Smooth muscle cell (in vitro differentiated cells): Measurements from ENCODE around the gene TNNT2. TPM values are rescaled to one million over a fixed set of nuclear protein-coding genes. Genes with fewer than 3 reads are reported as not detected.

Experiments
- DNase-seq: peaks from one replicate; lab custom pipeline; 2025; ENCODE audit not compliant: unreplicated experiment; lab: John Stamatoyannopoulos, UW
- H2AFZ ChIP-seq: fragments of 200-600 bp; sonication (generic); 2 replicates; pipeline ENCODE4 v1.6.0; 2016; ENCODE audit warnings: antibody characterized with exemption, low read depth, mild to moderate bottlenecking
- H3F3A ChIP-seq: fragments of 200-600 bp; sonication (generic); 2 replicates; pipeline ENCODE4 v1.6.0; 2017; ENCODE audit warnings: antibody characterized with exemption, low read depth
- H3K27ac ChIP-seq: fragments of 200-600 bp; sonication (generic); 2 replicates; pipeline ENCODE4 v1.5.1; 2016; ENCODE audit warnings: low read depth, mild to moderate bottlenecking
- H3K27me3 ChIP-seq: fragments of 200-600 bp; sonication (generic); 2 replicates; pipeline ENCODE4 v1.6.1; 2016; ENCODE audit warnings: low read depth, mild to moderate bottlenecking
- H3K36me3 ChIP-seq: fragments of 200-600 bp; sonication (generic); 2 replicates; pipeline ENCODE4 v1.5.1; 2016; ENCODE audit warnings: low read depth
- H3K4me1 ChIP-seq: fragments of 200-600 bp; sonication (generic); 2 replicates; pipeline ENCODE4 v1.5.1; 2016; ENCODE audit warnings: low read depth
- H3K4me2 ChIP-seq: fragments of 200-600 bp; sonication (generic); 2 replicates; pipeline ENCODE4 v1.6.0; 2016; ENCODE audit warnings: mild to moderate bottlenecking
- H3K4me3 ChIP-seq: fragments of 200-600 bp; sonication (generic); 2 replicates; pipeline ENCODE4 v1.5.1; 2016; ENCODE audit warnings: mild to moderate bottlenecking
- H3K79me2 ChIP-seq: fragments of 200-600 bp; sonication (generic); 2 replicates; pipeline ENCODE4 v1.6.0; 2016; ENCODE audit warnings: low read depth, mild to moderate bottlenecking
- H3K9ac ChIP-seq: fragments of 200-600 bp; sonication (generic); 2 replicates; pipeline ENCODE4 v1.6.0; 2016; ENCODE audit warnings: low read depth
- H3K9me3 ChIP-seq: fragments of 200-600 bp; sonication (generic); replicated peaks from 2 replicates; pipeline ENCODE4 v1.5.1; 2016; ENCODE audit warnings: low read depth
- H4K20me1 ChIP-seq: fragments of 200-600 bp; sonication (generic); 2 replicates; pipeline ENCODE4 v1.6.0; 2016; ENCODE audit warnings: low read depth
- WGBS: methylation state at CpG from one replicate; pipeline ENCODE4 v1.1.7; 2016; ENCODE audit warnings: low lambda C conversion rate; 5-methylcytosine and 5-hydroxymethylcytosine counted together
- polyA plus RNA-seq: library from polyadenylated mRNA; unstranded; fragments of >200 nt; fragmentation: Nextera tagmentation; extraction: Ambion mirVana; gene quantifications from 2 replicates; pipeline ENCODE4 v1.2.1, GENCODE V29; 2016
- total RNA-seq: library from RNA; depleted of rRNA; stranded (reverse); fragments of >200 nt; gene quantifications from 2 replicates; pipeline ENCODE4 v1.2.3, GENCODE V29; 2014
- TF ChIP-seq, protein P1 (sequence below): fragments of 200-600 bp; sonication (generic); IDR thresholded peaks from 2 replicates; pipeline ENCODE4 v1.5.1; 2017; ENCODE audit warnings: borderline replicate concordance, mild to moderate bottlenecking, antibody characterized with exemption; ENCODE audit not compliant: insufficient read depth, poor library complexity, severe bottlenecking

Gene TNNT2
- total and polyA plus RNA-seq, 2 experiments from 2014 or later: 4.4 to 6.5 TPM

DNA sequence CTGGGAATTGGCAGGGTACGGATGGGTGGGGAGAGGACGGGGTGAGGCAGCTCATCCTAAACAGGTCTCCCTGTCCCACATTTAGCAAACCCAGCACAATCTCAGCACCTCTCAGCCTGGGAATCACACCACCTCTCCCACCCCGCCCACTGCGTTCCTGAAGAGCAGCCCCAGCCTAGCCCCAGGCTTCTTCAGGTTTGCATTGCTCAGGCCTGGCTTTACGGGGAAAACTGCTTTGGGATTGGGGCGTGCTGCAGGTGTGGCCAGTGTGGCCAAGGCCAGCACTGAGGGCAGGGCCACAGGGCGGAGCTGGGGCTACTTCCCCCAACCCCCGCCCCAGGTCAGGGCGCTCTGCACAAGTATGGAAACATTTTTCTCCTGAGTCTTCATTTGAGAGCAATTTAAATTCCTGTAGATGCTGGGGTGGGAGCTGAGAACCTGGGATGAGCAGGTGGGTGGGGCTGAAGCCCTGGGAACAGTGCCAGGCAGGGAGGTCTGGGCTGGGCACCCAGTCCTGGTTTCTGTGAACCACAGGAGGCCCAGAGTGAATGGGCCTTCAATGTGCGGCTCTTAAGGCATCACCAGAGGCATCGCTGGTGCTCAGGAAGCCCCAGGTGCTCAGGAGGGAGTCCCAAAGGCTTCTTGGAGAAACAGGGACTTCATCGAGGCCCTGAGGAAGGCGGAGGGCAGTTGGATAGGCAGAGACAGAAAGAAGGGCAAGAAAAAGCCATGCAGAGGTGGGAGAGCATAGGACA, 24.1 kb downstream of the TNNT2 start:
- Histone ChIP-seq H3K36me3 (no peaks in the 10 kb centered on the region), H3K9ac (no peak overlapping the region), H3K27me3 (no peaks in the 10 kb centered on the region), H3K9me3 (no peaks in the 10 kb centered on the region), H3K4me1 (no peaks in the 10 kb centered on the region), H4K20me1 (no peaks in the 10 kb centered on the region), H3K4me3 (no peak overlapping the region), H3F3A (no peaks in the 10 kb centered on the region), H3K79me2 (no peaks in the 10 kb centered on the region), H2AFZ (no peak overlapping the region), H3K27ac (no peak overlapping the region), H3K4me2 (no peak overlapping the region)
- no peak for DNase-seq
- TF ChIP-seq, protein P1, sequence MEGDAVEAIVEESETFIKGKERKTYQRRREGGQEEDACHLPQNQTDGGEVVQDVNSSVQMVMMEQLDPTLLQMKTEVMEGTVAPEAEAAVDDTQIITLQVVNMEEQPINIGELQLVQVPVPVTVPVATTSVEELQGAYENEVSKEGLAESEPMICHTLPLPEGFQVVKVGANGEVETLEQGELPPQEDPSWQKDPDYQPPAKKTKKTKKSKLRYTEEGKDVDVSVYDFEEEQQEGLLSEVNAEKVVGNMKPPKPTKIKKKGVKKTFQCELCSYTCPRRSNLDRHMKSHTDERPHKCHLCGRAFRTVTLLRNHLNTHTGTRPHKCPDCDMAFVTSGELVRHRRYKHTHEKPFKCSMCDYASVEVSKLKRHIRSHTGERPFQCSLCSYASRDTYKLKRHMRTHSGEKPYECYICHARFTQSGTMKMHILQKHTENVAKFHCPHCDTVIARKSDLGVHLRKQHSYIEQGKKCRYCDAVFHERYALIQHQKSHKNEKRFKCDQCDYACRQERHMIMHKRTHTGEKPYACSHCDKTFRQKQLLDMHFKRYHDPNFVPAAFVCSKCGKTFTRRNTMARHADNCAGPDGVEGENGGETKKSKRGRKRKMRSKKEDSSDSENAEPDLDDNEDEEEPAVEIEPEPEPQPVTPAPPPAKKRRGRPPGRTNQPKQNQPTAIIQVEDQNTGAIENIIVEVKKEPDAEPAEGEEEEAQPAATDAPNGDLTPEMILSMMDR: no peak
- WGBS: 83% methylated on average over 13 of the region's 13 CpGs

DNA sequence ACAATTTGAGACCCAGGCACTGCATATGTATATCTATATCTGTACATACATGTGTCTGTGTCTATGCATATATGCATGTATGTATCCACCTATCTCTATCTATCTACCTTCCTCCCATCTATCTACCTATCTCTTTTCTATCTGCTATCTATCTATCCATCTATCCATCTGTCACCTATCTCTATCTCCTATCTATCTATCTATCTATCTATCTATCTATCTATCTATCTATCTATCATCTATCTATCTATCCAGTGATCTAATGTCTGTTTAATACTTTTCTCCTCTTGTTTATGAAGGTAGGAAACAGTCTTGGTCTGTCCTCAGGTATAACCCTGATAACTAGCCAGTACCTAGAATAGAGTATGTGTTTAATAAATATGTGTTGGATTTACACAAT, 25.9 kb downstream of the TNNT2 start:
- no peaks in the 10 kb centered on the region for H3F3A ChIP-seq
- H3K79me2 ChIP-seq: no peaks in the 10 kb centered on the region
- no peak for DNase-seq
- peaks cover 4% of the 10 kb centered on the region for H3K4me1 ChIP-seq
- no peak overlapping the region for H3K4me3 ChIP-seq
- H4K20me1 ChIP-seq: no peaks in the 10 kb centered on the region
- TF ChIP-seq, protein P1: no peak
- H3K27me3 ChIP-seq: no peaks in the 10 kb centered on the region
- no peaks in the 10 kb centered on the region for H3K9me3 ChIP-seq
- H3K9ac ChIP-seq: no peak overlapping the region
- no peak overlapping the region for H3K4me2 ChIP-seq
- H3K36me3 ChIP-seq: no peaks in the 10 kb centered on the region
- no peak overlapping the region for H2AFZ ChIP-seq
- H3K27ac ChIP-seq: no peak overlapping the region

DNA sequence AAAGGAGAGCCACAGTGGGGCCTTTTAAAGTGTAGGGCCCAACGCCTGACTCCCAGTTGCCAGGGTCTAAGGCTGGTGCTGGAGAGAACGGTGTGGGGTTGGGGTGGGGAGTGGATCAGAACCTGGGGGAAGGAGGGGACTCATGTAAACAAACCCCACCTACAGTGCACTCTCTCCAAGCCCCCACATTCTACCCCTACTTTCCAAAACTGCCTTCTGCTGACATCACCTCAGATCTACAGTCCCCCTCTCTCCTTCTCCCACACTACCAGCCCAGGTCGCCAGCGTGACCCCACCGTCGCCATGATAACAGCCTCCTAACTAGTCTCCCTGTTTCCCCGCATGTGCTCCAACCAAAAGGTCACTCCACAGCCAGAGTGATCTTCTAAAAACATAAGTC, 26.6 kb downstream of the TNNT2 start:
- Histone ChIP-seq H3K27ac (no peak overlapping the region), H4K20me1 (no peaks in the 10 kb centered on the region), H3K4me1 (peaks cover 4% of the 10 kb centered on the region), H3K9me3 (no peaks in the 10 kb centered on the region), H3K9ac (no peak overlapping the region), H3K36me3 (no peaks in the 10 kb centered on the region), H3K4me2 (no peak overlapping the region), H3K4me3 (no peak overlapping the region), H3K27me3 (no peaks in the 10 kb centered on the region), H3F3A (no peaks in the 10 kb centered on the region), H2AFZ (no peak overlapping the region), H3K79me2 (no peaks in the 10 kb centered on the region)
- no peak for DNase-seq
- TF ChIP-seq, protein P1: no peak
- WGBS: 88% methylated on average over 7 of the region's 7 CpGs

DNA sequence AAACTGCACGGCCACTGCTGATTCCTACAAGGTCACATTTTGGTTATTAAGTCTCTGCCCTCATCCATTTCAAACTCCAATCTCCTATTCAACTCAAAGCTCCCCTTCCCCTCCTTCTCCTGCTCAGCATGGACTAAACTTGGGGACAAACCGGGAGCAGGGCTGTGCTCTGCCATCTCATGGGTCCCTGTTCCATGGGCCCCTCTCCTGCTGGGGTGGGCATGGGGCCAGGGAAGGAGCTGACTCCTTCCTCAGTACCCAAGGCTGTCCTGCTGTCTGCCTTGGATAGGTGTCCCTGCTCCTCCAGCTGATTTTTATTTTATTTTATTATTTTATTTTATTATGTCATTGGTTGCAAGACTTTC, 27.1 kb downstream of the TNNT2 start:
- TF ChIP-seq, protein P1: no peak

More for the DNA sequence above, 27.1 kb downstream of the TNNT2 start:
- no peak overlapping the region for H3K4me2 ChIP-seq
- no peak overlapping the region for H3K4me3 ChIP-seq
- no peaks in the 10 kb centered on the region for H3K36me3 ChIP-seq
- no peaks in the 10 kb centered on the region for H3K27me3 ChIP-seq
- WGBS: 58% methylated on average over 2 of the region's 2 CpGs
- peaks cover 4% of the 10 kb centered on the region for H3K4me1 ChIP-seq
- DNase-seq: no peak
- no peaks in the 10 kb centered on the region for H3F3A ChIP-seq
- H3K27ac ChIP-seq: no peak overlapping the region
- no peaks in the 10 kb centered on the region for H3K9me3 ChIP-seq
- no peaks in the 10 kb centered on the region for H4K20me1 ChIP-seq
- H3K9ac ChIP-seq: no peak overlapping the region
- H3K79me2 ChIP-seq: no peaks in the 10 kb centered on the region
- H2AFZ ChIP-seq: no peak overlapping the region
